8988T (cell line): ENCODE measurements around the gene WFDC5.

Experiments used
- DNase-seq: peaks from one replicate; pipeline ENCODE4 v3.0.0; 2011

Gene WFDC5

DNA sequence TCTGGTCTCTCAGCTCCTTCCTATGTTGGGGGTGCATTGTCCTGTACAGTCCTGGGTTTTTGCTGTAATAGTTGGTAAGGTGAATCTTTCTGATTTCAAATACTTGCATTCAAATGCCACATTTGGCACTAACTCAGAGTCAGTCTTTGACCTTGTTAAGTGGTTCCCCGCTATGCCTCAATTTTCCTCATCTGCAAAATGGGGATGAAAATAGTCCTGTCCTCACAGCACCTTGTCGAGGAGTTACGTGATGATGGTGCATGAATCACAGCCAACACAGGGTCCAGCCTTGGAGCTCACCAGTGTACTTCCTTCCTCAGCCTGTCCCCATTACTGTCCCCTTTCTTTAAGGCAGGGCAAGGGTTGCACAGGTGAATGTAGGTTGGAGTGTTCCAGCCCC, 1.1 kb downstream of the WFDC5 start:
- no peak for DNase-seq

DNA sequence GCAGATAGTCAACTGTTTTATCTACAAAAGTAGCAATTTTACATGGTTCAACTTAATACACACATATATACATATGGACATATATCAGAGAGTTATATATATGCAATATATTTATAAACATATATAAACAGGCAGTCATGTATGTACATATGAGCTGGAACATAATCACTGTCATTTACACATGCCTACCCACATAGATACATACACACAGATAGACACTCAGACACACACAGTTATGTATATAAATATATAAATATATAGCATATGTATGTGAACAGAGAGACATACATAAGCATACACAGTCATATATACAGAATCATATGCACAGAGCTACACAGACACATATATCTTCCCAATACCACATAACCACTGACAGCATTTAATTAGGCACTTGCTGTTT, 2.2 kb downstream of the WFDC5 start:
- DNase-seq, result no peak

DNA sequence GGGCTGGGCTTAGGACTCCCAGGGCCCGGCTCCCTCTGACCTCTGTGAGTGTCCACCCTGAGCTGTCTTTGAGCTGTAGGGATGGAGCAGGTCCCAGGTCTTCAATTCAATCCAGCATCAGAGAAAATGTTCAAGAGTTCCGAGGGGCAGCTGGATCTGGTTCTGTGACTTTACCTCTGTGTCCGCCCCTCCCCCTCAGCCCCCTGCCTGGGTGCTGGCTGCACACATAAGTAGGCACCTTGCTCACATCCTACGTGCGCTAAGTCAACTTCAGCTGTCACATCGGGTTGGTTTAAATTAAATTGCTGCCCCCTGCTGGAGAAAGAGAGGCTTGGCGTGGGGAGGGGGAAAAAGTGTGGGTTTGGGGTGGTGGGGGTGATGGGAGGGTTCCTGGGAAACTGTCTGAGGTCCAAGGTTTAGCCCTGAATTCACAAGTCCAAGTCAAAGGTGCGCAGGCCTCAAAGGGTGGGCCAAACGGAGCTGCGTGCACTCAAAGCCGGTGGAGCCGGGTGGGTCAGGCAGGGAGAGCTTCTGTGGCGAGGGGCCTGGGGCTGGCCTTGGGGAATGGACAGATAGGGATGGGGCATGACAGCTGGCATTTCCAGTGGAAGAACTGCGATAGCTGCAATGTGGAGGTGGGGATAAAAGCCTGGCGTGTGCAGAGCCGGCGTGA, 3.0 kb downstream of the WFDC5 start:
- no peak for DNase-seq

GRCh38 chr20:45111285-45111684, 3.7 kb downstream of the WFDC5 start:
- DNase-seq, result no peak

DNA sequence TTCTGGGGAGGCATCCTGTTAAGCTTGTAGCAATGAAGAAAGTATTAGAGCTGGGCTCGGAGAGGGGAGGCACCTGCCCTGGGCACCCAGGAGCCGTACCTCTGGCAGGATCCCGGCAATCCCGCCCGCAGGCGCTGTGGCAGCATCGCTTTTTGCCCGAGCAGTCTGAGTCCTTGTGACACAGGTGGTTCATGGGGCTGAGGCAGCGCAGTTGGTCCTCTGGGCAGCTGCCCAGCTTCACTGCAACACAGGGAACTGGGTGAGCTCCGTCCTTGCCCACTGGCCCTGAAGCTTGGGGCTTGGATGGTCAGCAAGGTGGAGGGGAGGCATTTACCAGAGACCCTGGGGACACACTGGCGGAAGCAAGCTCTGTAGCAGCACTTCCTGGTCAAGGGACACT, 4.7 kb downstream of the WFDC5 start:
- DNase-seq, result no peak

DNA sequence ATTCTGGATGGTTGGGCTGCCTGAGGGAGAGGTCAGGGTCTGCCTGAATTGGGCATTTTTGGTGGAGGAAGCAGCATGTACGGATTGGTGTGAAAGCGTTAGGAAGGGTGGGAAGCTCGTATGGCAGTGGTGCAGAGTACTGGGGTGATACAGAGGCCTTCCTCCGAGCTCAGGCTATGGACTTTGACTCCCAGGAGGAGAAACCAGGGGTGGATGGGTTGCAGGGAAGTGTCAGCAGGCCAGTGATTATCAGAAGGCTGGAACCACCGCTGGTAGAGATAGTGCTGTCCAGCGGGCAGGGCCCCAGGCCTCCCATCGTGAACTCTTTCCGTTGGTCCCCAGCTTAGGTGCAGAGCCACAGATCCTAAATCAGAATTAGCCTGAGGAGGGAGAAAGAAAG, 5.3 kb downstream of the WFDC5 start:
- no peak for DNase-seq

- DNase-seq, result no peak
These were observed 9.7 kb downstream of the WFDC5 start for GRCh38 chr20:45105317-45105716.

GRCh38 chr20:45104786-45105185, 10.2 kb downstream of the WFDC5 start:
- no peak for DNase-seq

- no peak for DNase-seq
These were observed 11.9 kb downstream of the WFDC5 start for GRCh38 chr20:45103072-45103471.

GRCh38 chr20:45101333-45101850, 13.6 kb downstream of the WFDC5 start:
- no peak for DNase-seq

DNA sequence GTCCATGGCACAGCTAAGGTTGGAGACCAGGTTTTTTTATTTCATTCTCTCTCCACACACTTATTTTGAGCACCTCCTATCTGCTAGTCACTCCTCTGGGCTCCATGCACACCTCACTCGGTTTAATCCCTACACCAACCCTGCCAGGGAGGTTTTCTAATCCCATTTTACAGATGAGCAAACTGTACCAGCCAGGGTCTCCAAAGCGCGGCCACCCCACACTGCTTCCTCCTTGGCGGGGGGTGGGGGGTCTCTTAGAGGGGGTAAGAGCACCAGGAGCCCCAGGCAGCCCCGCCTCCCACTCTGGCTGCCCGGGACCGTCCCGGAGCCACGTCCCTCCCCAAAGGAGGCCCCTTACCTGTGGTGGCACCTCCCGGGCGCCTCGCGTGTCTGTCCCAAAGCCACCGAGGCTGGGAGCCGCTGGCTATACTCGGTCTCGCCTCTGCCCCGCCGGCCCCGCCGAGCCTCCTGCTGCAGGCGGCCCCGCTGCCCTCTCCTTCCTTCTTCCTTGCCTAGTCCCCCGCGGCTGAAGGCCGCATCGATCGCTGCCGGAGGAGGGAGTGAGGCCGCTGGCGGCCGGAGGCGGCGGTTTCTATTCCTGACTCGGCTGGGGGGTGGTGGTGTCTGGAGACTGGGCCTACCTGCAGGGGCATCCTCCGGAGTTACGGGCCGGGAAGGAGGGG, 14.3 kb downstream of the WFDC5 start, which contains the start of gene KCNS1:
Gene KCNS1 (minus strand): TSS at position 565 of the 683 bp plus-strand sequence. CDS start 1,891 bp downstream, outside the sequence.
- DNase-seq, result peak; percentile 78

GRCh38 chr20:45098103-45098773, 16.7 kb downstream of the WFDC5 start:
- peak; percentile 68 for DNase-seq

- DNase-seq, result no peak
These were observed 17.4 kb downstream of the WFDC5 start for GRCh38 chr20:45097485-45098102.

GRCh38 chr20:45096781-45097180, 18.2 kb downstream of the WFDC5 start:
- DNase-seq, result no peak

DNA sequence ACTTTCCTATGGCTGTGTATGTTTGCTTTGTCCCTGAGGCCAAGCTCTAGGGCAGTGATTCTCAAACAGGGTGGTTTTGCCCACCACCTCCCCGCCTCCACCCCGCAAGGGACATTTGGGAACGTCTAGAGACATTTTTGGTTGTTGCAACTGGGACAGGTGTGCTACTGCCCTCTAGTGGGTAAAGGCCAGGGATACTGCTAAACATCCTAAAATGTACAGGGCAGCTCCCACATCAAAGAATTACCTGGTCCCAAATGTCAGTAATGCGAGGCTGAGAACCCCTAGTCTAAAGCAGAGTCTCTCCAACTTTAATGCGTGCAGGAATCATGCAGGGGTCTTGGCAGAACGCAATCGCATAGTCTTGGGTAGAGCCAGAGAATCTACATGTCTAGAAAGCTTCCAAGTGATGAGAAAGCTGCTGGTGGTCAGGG, 19.2 kb downstream of the WFDC5 start:
- DNase-seq, result peak; percentile 86

DNA sequence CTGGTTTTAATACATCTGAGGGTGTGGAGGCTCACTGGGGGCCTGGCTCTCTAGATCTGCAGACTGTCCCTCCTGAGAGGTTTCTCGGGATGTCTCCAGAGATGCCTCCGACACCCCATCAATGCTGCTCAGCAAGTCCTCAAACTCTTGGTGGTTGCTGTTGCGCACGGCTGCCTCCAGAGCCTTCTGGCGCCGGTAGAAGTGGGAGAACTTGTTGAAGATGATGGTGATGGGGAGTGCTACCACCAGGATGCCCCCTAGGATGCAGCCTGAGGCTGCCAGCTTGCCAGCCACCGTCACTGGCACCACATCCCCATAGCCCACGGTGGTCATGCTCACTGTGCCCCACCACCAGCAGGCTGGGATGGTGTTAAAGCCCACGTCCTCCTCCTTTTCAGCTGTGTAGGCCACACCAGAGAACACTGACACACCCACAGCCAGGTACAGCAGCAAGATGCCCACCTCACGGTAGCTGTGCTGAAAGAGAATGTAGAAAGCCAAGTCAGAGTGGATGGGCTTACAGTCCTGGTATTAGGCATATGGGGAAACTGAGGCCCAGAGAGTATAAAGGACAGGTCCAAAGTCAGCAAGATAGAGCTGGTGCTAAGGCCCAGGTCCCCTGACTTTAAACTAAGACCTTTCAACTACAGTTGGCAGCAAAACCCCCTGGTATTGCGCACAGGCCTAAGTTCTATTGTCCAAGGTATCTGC, 20.0 kb downstream of the WFDC5 start:
- no peak for DNase-seq

- DNase-seq, result no peak
These were observed 20.8 kb downstream of the WFDC5 start for GRCh38 chr20:45094201-45094600.

DNA sequence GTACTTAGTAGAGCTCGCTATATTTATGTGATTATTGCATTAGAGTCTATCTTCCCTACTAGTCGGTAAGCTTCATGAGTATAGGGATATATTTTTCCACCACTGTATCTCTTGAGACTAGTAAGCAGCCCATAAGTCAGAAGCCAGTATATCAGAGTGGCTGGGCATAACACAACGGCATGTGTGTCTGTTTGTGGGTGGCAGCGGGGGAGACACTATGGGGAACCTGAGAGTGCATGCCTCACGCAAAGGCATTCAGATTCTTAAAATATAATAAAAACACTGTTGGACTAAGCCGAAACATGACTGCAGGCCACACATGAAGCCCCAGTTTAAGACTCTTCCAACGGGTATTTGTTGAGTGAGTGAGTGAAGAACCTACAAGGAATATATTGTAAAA, 22.1 kb downstream of the WFDC5 start:
- no peak for DNase-seq

DNA sequence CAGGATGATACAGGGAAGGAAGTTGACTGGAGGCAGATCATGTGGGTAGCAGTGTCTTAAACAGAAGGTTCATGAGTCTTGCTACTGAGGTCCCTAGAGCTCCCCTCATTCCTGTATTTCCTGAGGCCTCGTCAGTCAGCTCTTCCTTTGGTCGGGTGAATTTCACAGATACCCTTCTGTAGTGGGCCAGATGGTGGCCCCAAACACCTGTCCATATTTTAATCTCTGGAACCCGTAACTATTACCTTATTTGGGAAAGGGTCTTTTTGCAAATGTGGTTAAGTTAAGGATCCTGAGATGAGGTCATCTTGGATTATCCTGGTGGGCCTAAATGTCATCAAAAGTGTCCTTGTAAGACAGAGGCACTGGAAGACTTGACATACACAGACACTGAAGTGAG, 23.6 kb downstream of the WFDC5 start:
- no peak for DNase-seq

DNA sequence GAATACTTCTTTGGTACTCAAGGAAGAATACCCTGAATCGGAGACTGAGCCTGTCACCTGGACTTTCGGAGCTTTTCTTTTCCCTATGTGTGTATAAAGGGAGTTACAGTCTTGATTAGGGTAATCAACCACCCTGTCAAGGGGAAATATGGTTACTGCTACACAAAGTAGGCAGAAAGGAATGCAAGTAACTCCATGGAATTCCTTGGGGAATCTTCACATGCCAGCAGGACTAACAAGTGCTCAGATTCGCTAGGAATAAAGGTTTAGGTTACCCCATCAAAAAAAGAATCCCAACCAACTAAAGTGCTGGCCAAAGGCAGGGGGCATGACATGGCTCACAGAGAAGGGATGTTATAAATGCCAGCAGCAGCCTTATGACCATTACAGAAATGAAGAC, 24.5 kb downstream of the WFDC5 start:
- DNase-seq, result no peak

GRCh38 chr20:45088247-45088646, 26.7 kb downstream of the WFDC5 start:
- DNase-seq, result no peak

- no peak for DNase-seq
These were observed 27.2 kb downstream of the WFDC5 start for GRCh38 chr20:45087814-45088213.
